Activated naive CD8-positive, alpha-beta T cell treated with anti-CD3 and anti-CD28 coated beads for 36 hours (primary cell): ENCODE results near the gene IFITM2. TPM values are rescaled to one million over a fixed set of nuclear protein-coding genes. Genes with fewer than 3 reads are reported as not detected.
"Not testable (repeated sequence)": the region's sequence is repeated elsewhere in the genome, so short reads cannot be mapped to it uniquely, and the experiment has no call there.

Experiments
- DNase-seq: peaks from one replicate; pipeline ENCODE4 v3.0.0; 2021
- H3K27ac Mint-ChIP-seq: one replicate; pipeline ENCODE4 v1.8.0; 2022; ENCODE audit warnings: mild to moderate bottlenecking, moderate library complexity, mixed read lengths
- H3K27me3 Mint-ChIP-seq: one replicate; pipeline ENCODE4 v1.8.0; 2022; ENCODE audit warnings: mild to moderate bottlenecking, mixed read lengths
- H3K36me3 Mint-ChIP-seq: one replicate; pipeline ENCODE4 v1.8.0; 2021; ENCODE audit warnings: mild to moderate bottlenecking, mixed read lengths
- H3K4me1 Mint-ChIP-seq: one replicate; pipeline ENCODE4 v1.8.0; 2021; ENCODE audit warnings: mixed read lengths
- H3K4me3 Mint-ChIP-seq: one replicate; pipeline ENCODE4 v1.8.0; 2022; ENCODE audit warnings: mild to moderate bottlenecking, moderate library complexity, mixed read lengths
- H3K9me3 Mint-ChIP-seq: one replicate; pipeline ENCODE4 v1.8.0; 2022; ENCODE audit warnings: mixed read lengths
- total RNA-seq, 2 experiments: library from RNA; stranded (reverse); gene quantifications; one replicate each; pipeline ENCODE4 v1.2.3, GENCODE V29; 2021

Gene IFITM2
- total RNA-seq = 100 to 1,000 TPM; 474 to 496 TPM

GRCh38 chr11:307766-308708, at the start of gene IFITM2:
IFITM2 (plus strand) TSS chr11:307816; CDS start chr11:308193, 377 bp downstream.
- DNase-seq = peak; percentile 60
- H3K4me3 Mint-ChIP-seq = peak within 1 kb of the TSS; percentile 86
- peak within 1 kb of the TSS; percentile 95 for H3K27ac Mint-ChIP-seq
- H3K4me1 Mint-ChIP-seq = peaks cover 31% of the 10 kb centered on the region
- peaks cover 17% of the 10 kb centered on the region for H3K36me3 Mint-ChIP-seq
- H3K9me3 Mint-ChIP-seq, H3K27me3 Mint-ChIP-seq: not testable (repeated sequence)

DNA sequence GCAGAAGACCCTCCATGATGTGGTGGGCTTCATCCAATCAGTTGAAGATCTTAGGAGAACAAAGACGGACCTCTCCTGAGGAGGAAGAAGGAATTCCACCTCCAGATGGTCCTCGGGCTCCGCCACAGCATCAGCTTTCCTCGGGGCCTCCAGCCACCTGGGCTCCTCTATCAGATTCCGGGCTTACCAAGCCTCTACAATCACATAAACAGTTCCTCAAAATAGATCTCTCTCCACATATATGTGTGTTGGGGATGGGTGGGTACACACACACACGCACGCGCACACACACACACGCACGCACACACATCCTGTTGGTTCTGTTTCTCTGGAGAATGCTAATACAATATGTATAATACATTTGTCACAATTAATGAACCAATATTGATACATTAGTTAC, 48.2 kb upstream of the IFITM2 start:
- Mint-ChIP-seq H3K4me3 (no peak overlapping the region), H3K9me3 (no peaks in the 10 kb centered on the region), H3K27ac (no peak overlapping the region), H3K36me3 (no peaks in the 10 kb centered on the region), H3K27me3 (no peaks in the 10 kb centered on the region), H3K4me1 (peaks cover 3% of the 10 kb centered on the region)
- DNase-seq = no peak

DNA sequence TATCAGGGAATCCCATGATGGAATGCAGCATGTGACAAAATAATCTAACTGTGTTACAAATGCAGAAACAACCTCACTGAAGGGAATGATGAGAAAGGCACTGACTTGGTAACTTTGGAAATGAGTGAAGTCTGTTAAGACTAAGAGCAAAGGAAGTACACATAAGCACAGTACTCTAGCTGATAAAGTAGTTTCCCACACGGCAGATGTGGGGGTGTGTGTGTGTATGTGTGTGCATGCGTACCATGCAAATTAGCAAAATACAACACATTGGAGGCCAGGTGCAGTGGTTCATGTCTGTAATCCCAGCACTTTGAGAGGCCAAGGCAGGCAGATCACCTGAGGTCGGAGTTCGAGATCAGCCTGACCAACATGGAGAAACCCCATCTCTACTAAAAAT, 46.0 kb upstream of the IFITM2 start:
- H3K27me3 Mint-ChIP-seq = no peaks in the 10 kb centered on the region
- H3K27ac Mint-ChIP-seq = no peak overlapping the region
- H3K9me3 Mint-ChIP-seq = no peaks in the 10 kb centered on the region
- H3K4me3 Mint-ChIP-seq = no peak overlapping the region
- peaks cover 1% of the 10 kb centered on the region for H3K36me3 Mint-ChIP-seq
- peaks cover 5% of the 10 kb centered on the region for H3K4me1 Mint-ChIP-seq
- no peak for DNase-seq

GRCh38 chr11:266676-267439, 40.8 kb upstream of the IFITM2 start:
- Mint-ChIP-seq H3K36me3 (peaks cover 1% of the 10 kb centered on the region), H3K4me3 (peak overlapping the region; percentile 81), H3K4me1 (peaks cover 34% of the 10 kb centered on the region), H3K27me3 (no peaks in the 10 kb centered on the region), H3K27ac (peak overlapping the region; percentile 97), H3K9me3 (no peaks in the 10 kb centered on the region)
- DNase-seq = peak; percentile 32

DNA sequence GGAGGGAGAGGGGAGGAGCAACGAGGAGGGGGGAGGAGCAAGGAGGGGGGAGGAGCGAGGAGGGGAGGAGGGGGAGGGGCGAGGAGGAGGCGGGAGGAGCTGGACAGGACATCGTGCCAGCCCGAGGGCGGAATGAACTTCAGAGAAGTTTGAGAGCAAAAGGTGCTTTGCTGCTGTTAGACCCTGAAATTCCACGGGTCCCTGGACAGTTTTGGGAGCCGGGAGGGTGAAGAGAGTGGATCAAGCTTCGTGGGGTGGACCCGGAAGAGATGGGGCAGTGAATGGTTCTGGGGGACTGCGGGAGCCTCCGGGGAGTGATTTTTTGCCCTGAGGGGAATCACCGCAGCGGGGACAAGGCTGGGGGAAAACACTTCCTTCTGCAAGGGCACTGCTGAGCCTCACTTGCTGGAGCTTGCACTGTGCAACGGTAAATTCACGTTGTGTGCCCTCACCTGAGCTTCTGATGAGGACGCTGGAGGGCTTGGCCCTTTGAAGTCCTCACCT, 40.1 kb upstream of the IFITM2 start:
- Mint-ChIP-seq H3K9me3 (no peaks in the 10 kb centered on the region), H3K36me3 (peaks cover 1% of the 10 kb centered on the region), H3K27ac (peak overlapping the region; percentile 97), H3K27me3 (no peaks in the 10 kb centered on the region), H3K4me1 (peaks cover 34% of the 10 kb centered on the region), H3K4me3 (peak overlapping the region; percentile 86)
- peak; percentile 58 for DNase-seq

DNA sequence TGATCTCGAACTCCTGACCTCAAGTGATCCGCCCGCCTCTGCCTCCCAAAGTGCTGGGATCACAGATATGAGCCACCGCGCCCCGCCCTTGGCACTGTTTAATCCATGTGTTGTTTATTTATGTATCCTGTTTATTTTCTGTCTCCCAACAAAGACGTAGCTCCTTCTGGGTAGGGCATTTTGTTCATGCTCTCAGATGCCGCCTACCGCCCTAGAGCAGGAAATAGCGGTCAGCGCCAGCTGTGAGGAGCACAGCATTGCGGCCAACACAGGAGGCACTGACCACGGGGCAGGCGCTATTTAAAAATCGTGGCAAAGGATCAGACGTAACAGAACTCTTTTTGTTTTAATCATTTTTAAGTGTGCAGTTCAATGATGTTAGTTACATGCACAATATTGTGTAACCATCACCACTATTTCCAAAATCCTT, 38.9 kb upstream of the IFITM2 start:
- not testable (repeated sequence) for H3K27me3 Mint-ChIP-seq, H3K36me3 Mint-ChIP-seq, H3K9me3 Mint-ChIP-seq
- peak; percentile 54 for DNase-seq
- peaks cover 34% of the 10 kb centered on the region for H3K4me1 Mint-ChIP-seq
- H3K27ac Mint-ChIP-seq = peak overlapping the region; percentile 97
- H3K4me3 Mint-ChIP-seq = peak overlapping the region; percentile 86

- peaks cover 31% of the 10 kb centered on the region for H3K4me1 Mint-ChIP-seq
- peak; percentile 54 for DNase-seq
- H3K27ac Mint-ChIP-seq = peak overlapping the region; percentile 97
These were observed 38.3 kb upstream of the IFITM2 start for GRCh38 chr11:269146-269890.

DNA sequence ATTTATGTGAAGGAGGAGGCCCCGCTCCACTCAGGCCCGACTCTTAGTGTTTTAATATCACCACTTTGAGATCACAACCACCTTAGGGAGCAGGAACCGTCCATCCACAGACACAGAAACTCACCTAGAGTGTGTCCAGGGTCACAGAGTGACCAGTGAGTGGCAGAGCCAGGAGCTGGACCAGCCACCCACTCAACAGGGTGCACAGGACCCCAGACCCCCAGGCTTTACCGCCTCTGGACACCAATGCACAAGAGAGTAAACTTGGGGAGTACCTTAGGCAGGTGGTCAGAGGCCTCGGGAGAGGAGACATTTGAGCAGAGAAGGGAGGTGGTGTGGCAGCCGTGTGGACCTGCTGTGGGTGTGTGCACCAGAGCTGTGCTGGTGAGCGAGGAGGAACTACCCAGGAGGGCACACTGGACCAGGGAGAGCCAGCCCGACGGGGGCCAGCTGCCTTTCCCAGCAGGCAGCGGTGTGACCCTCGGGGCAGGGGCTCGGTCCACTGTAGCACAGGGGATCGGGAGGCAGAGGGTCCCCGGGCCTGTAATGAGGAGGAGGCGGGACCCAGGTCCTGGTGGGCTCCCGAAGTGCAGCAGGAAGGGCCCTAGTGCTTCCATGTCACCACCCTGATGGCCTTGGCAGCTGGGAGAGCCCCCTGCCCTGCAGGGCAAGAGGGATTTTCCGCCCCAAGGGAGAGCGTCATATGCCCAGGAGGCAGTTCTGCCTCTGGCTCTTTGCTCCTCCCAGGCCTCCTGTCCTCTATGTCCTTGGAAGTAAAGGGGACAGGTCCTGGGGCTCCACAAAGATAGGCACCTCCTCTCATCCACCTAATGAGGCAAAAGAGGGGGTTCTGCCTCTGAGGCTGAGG, 36.9 kb upstream of the IFITM2 start:
- Mint-ChIP-seq H3K4me3 (no peak overlapping the region), H3K36me3 (no peaks in the 10 kb centered on the region)

More at GRCh38 chr11:269146-269890, 38.3 kb upstream of the IFITM2 start:
- H3K9me3 Mint-ChIP-seq = no peaks in the 10 kb centered on the region
- peaks cover 1% of the 10 kb centered on the region for H3K36me3 Mint-ChIP-seq
- H3K4me3 Mint-ChIP-seq = peak overlapping the region; percentile 86
- no peaks in the 10 kb centered on the region for H3K27me3 Mint-ChIP-seq

DNA sequence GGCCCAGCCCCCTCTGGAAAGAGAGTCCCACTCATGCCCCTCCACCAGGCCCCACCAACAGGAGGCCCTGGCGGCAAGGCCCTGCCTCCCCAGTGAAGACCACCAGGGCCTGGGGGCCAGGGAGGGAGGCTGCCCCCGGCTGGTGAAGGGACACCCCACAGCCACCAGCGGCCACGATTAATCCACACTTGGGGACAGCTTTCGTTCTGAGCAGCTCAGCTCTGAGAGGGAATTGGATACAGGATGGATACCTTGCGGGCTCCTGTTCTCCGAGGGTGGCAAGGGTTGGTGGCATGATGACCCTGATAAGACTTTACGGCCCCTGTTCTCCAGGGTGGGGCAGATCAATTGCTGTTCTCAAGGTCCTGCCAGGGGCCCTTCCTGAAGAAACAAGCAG, 36.3 kb upstream of the IFITM2 start:
- DNase-seq = no peak
- peaks cover 34% of the 10 kb centered on the region for H3K4me1 Mint-ChIP-seq
- H3K27ac Mint-ChIP-seq = no peak overlapping the region
- no peak overlapping the region for H3K4me3 Mint-ChIP-seq
- H3K36me3 Mint-ChIP-seq = peaks cover 2% of the 10 kb centered on the region
- H3K9me3 Mint-ChIP-seq = peaks cover 5% of the 10 kb centered on the region
- no peaks in the 10 kb centered on the region for H3K27me3 Mint-ChIP-seq

More for the DNA sequence above, 36.9 kb upstream of the IFITM2 start:
- Mint-ChIP-seq H3K27ac (peak overlapping the region; percentile 63), H3K9me3 (no peaks in the 10 kb centered on the region), H3K4me1 (peaks cover 34% of the 10 kb centered on the region), H3K27me3 (no peaks in the 10 kb centered on the region)
- no peak for DNase-seq

GRCh38 chr11:272195-272930, 35.3 kb upstream of the IFITM2 start:
- H3K4me1 Mint-ChIP-seq = peaks cover 28% of the 10 kb centered on the region
- H3K4me3 Mint-ChIP-seq = no peak overlapping the region
- H3K27me3 Mint-ChIP-seq = no peaks in the 10 kb centered on the region
- no peak overlapping the region for H3K27ac Mint-ChIP-seq
- H3K9me3 Mint-ChIP-seq = peaks cover 10% of the 10 kb centered on the region
- no peak for DNase-seq
- peaks cover 12% of the 10 kb centered on the region for H3K36me3 Mint-ChIP-seq

- Mint-ChIP-seq H3K9me3 (peaks cover 14% of the 10 kb centered on the region), H3K4me1 (peaks cover 30% of the 10 kb centered on the region), H3K27me3 (no peaks in the 10 kb centered on the region), H3K27ac (no peak overlapping the region), H3K4me3 (no peak overlapping the region), H3K36me3 (peaks cover 17% of the 10 kb centered on the region)
- DNase-seq = no peak
These were observed 34.8 kb upstream of the IFITM2 start for GRCh38 chr11:272931-273198.

DNA sequence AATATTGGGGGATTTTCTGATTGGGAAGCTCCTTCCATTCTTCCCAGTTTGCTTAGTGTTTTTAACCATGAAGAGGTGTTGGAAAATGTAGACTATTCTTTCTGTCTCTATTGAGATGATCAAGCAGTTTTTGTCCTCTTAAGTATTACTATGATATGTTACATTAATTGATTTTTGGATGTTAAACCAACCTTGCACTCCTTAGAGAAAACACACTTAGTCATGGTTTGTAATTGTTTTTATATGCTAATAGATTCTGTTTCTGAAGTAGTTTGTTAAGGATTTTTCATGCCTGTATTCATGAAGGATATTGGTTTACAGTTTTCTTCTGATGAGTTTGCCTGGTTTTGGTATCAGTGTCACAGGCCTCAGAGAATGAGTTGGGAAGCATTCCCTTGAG, 31.4 kb upstream of the IFITM2 start:
- H3K4me1 Mint-ChIP-seq = peaks cover 19% of the 10 kb centered on the region
- H3K27me3 Mint-ChIP-seq = peaks cover 8% of the 10 kb centered on the region
- H3K27ac Mint-ChIP-seq = no peak overlapping the region
- peaks cover 25% of the 10 kb centered on the region for H3K36me3 Mint-ChIP-seq
- peaks cover 16% of the 10 kb centered on the region for H3K9me3 Mint-ChIP-seq
- DNase-seq = no peak
- no peak overlapping the region for H3K4me3 Mint-ChIP-seq

GRCh38 chr11:278001-278951, 29.3 kb upstream of the IFITM2 start, which contains the start of gene NLRP6:
NLRP6 (plus strand) TSS chr11:278407; CDS start chr11:278570, 163 bp downstream.
- Mint-ChIP-seq H3K36me3 (peaks cover 36% of the 10 kb centered on the region), H3K9me3 (peaks cover 16% of the 10 kb centered on the region), H3K27ac (peak within 1 kb of the TSS; percentile 90), H3K4me3 (peak within 1 kb of the TSS; percentile 89), H3K27me3 (peaks cover 21% of the 10 kb centered on the region), H3K4me1 (peaks cover 35% of the 10 kb centered on the region)
- DNase-seq = no peak
